ENCODE results near the gene ZNF770. TPM values are rescaled to one million over a fixed set of nuclear protein-coding genes. Genes with fewer than 3 reads are reported as not detected.

ZNF770 gene
- total and polyA plus RNA-seq, 10 of the 15 experiments (the other 5 are each of a cell fraction or from before 2014, with no cell fraction given): 1.8 to 118 (median 26.0) TPM

DNA sequence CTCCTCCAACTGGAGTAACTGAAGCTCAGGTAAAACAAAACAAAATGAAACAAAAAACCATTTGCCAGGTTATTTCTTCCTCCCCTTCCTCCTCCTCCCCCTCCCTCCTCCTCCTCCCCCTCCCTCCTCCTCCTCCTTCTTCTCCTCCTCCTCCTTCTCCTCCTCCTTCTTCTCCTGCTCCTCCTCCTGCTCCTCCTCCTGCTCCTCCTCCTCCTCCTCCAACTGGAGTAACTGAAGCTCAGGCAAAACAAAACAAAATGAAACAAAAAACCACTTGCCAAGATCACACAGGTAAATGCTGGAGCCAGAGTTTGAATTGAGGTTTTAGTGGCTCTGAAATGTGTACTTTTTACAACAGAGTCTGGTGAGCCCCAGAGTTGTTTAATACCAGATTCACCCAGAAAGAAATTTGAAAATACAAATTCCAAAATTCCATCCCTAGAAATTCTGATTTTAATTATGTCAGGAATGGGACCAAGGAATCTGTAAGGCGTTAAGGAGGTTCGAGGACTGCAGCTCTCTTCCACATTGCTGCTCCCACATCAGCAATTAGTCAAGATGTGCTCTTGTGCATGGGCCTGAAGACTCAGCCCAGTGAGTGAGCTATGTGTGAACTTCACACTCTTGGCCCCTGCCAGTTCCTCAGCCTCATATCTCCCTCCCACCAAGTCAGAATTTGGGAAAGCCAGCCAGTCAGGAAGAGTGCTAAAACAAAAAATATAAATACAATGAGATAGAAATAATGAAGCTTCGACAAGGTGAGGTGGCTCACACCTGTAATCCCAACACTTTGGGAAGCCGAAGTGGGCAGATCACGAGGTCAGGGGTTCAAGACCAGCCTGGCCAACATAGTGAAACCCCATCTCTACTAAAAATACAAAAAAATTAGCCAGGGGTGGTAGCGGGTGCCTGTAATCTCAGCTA, 31.6 kb upstream of the ZNF770 start:
- Histone ChIP-seq H3K4me2 (ENCODE audit: control insufficient read depth, insufficient read depth) (no peak overlapping the region), H3K9ac (ENCODE audit: control insufficient read depth, insufficient read depth, low read length) (no peak overlapping the region), H3K27me3 (replicated peaks in 1 of 2; ENCODE audit: control insufficient read depth in 2 of 2, insufficient read depth in 2 of 2, low read length in 1 of 2) (no peaks in the 10 kb centered on the region), H4K20me1 (ENCODE audit: control insufficient read depth, insufficient read depth) (no peaks in the 10 kb centered on the region), H3K4me1 (ENCODE audit: control insufficient read depth, insufficient read depth, low read length) (no peaks in the 10 kb centered on the region), H2AFZ (ENCODE audit: control insufficient read depth, low read depth, low read length) (no peak overlapping the region), H3K9me3 (replicated peaks; ENCODE audit: control insufficient read depth, insufficient read depth, low read length) (no peaks in the 10 kb centered on the region), H3K79me2 (ENCODE audit: control insufficient read depth, insufficient read depth, low read length) (no peaks in the 10 kb centered on the region), H3K4me3 (no peak overlapping the region), H3K27ac (ENCODE audit: control insufficient read depth, insufficient read depth) (no peak overlapping the region), H3K36me3 (ENCODE audit: control insufficient read depth in 2 of 2, insufficient read depth in 2 of 2, low read length in 1 of 2) (no peaks in the 10 kb centered on the region)
- ChIA-PET POLR2A (no interaction called here), CTCF (no interaction called here), RAD21 (ENCODE audit: unreplicated experiment) (no interaction called here), SMC1A (ENCODE audit: uncharacterized antibody, unreplicated experiment) (interaction anchor here (0.7 kb wide), 1 partner anchor 134 kb away, joined by 3 read pairs; no protein-coding TSS in a partner anchor)
- ATAC-seq (no peak), FAIRE-seq (no peak), DNase-seq (ENCODE audit: low read depth, low spot score) (no peak)
- TF ChIP-seq NBN (IDR thresholded peaks at IDR 0.05) (no peak), JUNB (IDR thresholded peaks at IDR 0.05) (no peak)
- 63% methylated on average over 6 of the region's 6 CpGs for WGBS (ENCODE audit: insufficient coverage, insufficient replicate concordance, low lambda C conversion rate, missing lambda C conversion rate)
- BruUV-seq (replicated peaks): no TSS peak
- intact Hi-C loops (cut with micrococcal nuclease; ENCODE audit: unreplicated experiment) (no loop called here), in situ Hi-C loops (cut with MboI) (no loop called here)

DNA sequence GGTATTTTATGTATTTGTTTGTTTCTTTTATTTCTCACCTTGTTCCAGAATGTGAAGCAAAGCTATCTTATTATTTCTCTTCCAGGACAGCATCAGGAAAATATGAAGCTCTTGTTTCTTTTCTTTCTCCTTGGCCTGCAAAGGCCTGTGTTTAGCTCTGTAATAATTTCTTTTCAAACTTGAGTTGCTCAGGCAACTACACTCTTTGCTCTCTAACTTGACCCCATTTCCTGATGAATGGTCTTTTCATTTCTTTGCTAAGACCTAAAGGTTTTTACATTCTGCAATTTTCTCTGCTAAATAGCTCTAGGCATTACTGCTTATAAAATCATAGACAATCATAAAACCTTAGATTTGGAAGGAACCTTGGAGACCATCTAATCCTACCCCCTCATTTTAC, 26.2 kb upstream of the ZNF770 start:
- ChIA-PET RAD21 (ENCODE audit: unreplicated experiment) (no interaction called here), SMC1A (ENCODE audit: uncharacterized antibody, unreplicated experiment) (interaction anchor here (1.4 kb wide), 1 partner anchor 44 kb away, joined by 4 read pairs; no protein-coding TSS in a partner anchor), POLR2A (no interaction called here), CTCF (interaction anchor here (1.4 kb wide), 1 partner anchor 430 kb away, joined by 4 read pairs; no protein-coding TSS in a partner anchor)
- Histone ChIP-seq H3K4me3 (no peak overlapping the region), H3K9me3 (replicated peaks; ENCODE audit: control insufficient read depth, insufficient read depth, low read length) (no peaks in the 10 kb centered on the region), H3K79me2 (ENCODE audit: control insufficient read depth, insufficient read depth, low read length) (no peaks in the 10 kb centered on the region), H3K27ac (ENCODE audit: control insufficient read depth, insufficient read depth) (no peak overlapping the region), H3K4me1 (ENCODE audit: control insufficient read depth, insufficient read depth, low read length) (no peaks in the 10 kb centered on the region), H3K9ac (ENCODE audit: control insufficient read depth, insufficient read depth, low read length) (no peak overlapping the region), H3K4me2 (ENCODE audit: control insufficient read depth, insufficient read depth) (no peak overlapping the region), H4K20me1 (ENCODE audit: control insufficient read depth, insufficient read depth) (no peaks in the 10 kb centered on the region), H2AFZ (ENCODE audit: control insufficient read depth, low read depth, low read length) (no peak overlapping the region), H3K27me3 (replicated peaks in 1 of 2; ENCODE audit: control insufficient read depth in 2 of 2, insufficient read depth in 2 of 2, low read length in 1 of 2) (no peaks in the 10 kb centered on the region), H3K36me3 (ENCODE audit: control insufficient read depth in 2 of 2, insufficient read depth in 2 of 2, low read length in 1 of 2) (no peaks in the 10 kb centered on the region)
- DNase-seq (ENCODE audit: low read depth, low spot score) (no peak), FAIRE-seq (no peak), ATAC-seq (no peak)
- intact Hi-C loops (cut with micrococcal nuclease; ENCODE audit: unreplicated experiment): no loop called here
- BruUV-seq (replicated peaks): no TSS peak
- in situ Hi-C loops (cut with MboI): no loop called here
- TF ChIP-seq CHD1 (IDR thresholded peaks at IDR 0.05; ENCODE audit: low read depth, low read length) (no peak), HDAC2 (IDR thresholded peaks at IDR 0.05) (no peak), ZNF274 (IDR thresholded peaks at IDR 0.05; ENCODE audit: insufficient read depth, insufficient read length) (no peak), CHD4 (IDR thresholded peaks at IDR 0.05) (no peak)
- TF ChIP-seq, protein P1, sequence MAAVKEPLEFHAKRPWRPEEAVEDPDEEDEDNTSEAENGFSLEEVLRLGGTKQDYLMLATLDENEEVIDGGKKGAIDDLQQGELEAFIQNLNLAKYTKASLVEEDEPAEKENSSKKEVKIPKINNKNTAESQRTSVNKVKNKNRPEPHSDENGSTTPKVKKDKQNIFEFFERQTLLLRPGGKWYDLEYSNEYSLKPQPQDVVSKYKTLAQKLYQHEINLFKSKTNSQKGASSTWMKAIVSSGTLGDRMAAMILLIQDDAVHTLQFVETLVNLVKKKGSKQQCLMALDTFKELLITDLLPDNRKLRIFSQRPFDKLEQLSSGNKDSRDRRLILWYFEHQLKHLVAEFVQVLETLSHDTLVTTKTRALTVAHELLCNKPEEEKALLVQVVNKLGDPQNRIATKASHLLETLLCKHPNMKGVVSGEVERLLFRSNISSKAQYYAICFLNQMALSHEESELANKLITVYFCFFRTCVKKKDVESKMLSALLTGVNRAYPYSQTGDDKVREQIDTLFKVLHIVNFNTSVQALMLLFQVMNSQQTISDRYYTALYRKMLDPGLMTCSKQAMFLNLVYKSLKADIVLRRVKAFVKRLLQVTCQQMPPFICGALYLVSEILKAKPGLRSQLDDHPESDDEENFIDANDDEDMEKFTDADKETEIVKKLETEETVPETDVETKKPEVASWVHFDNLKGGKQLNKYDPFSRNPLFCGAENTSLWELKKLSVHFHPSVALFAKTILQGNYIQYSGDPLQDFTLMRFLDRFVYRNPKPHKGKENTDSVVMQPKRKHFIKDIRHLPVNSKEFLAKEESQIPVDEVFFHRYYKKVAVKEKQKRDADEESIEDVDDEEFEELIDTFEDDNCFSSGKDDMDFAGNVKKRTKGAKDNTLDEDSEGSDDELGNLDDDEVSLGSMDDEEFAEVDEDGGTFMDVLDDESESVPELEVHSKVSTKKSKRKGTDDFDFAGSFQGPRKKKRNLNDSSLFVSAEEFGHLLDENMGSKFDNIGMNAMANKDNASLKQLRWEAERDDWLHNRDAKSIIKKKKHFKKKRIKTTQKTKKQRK (IDR thresholded peaks at IDR 0.05; ENCODE audit: low read depth, low read length): no peak
- TF ChIP-seq, protein P2, sequence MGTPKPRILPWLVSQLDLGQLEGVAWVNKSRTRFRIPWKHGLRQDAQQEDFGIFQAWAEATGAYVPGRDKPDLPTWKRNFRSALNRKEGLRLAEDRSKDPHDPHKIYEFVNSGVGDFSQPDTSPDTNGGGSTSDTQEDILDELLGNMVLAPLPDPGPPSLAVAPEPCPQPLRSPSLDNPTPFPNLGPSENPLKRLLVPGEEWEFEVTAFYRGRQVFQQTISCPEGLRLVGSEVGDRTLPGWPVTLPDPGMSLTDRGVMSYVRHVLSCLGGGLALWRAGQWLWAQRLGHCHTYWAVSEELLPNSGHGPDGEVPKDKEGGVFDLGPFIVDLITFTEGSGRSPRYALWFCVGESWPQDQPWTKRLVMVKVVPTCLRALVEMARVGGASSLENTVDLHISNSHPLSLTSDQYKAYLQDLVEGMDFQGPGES (IDR thresholded peaks at IDR 0.05): no peak
- TF ChIP-seq, protein P3, sequence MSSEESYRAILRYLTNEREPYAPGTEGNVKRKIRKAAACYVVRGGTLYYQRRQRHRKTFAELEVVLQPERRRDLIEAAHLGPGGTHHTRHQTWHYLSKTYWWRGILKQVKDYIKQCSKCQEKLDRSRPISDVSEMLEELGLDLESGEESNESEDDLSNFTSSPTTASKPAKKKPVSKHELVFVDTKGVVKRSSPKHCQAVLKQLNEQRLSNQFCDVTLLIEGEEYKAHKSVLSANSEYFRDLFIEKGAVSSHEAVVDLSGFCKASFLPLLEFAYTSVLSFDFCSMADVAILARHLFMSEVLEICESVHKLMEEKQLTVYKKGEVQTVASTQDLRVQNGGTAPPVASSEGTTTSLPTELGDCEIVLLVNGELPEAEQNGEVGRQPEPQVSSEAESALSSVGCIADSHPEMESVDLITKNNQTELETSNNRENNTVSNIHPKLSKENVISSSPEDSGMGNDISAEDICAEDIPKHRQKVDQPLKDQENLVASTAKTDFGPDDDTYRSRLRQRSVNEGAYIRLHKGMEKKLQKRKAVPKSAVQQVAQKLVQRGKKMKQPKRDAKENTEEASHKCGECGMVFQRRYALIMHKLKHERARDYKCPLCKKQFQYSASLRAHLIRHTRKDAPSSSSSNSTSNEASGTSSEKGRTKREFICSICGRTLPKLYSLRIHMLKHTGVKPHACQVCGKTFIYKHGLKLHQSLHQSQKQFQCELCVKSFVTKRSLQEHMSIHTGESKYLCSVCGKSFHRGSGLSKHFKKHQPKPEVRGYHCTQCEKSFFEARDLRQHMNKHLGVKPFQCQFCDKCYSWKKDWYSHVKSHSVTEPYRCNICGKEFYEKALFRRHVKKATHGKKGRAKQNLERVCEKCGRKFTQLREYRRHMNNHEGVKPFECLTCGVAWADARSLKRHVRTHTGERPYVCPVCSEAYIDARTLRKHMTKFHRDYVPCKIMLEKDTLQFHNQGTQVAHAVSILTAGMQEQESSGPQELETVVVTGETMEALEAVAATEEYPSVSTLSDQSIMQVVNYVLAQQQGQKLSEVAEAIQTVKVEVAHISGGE (CRISPR knock-in tag; IDR thresholded peaks at IDR 0.05): no peak

All from GM12878 (cell line).